GM23248 (cell line): ENCODE results near the gene CDK14.

ENCODE experiments used
- EZH2 ChIP-seq: fragments of 200-600 bp; sonication (generic); IDR thresholded peaks from 2 replicates; pipeline ENCODE4 v1.6.1; 2018; ENCODE audit warnings: antibody characterized with exemption, mild to moderate bottlenecking; ENCODE audit not compliant: insufficient read depth, poor library complexity, severe bottlenecking
- EZH2phosphoT487 ChIP-seq: fragments of 200-600 bp; sonication (generic); IDR thresholded peaks from 2 replicates; pipeline ENCODE4 v1.6.1; 2018; ENCODE audit warnings: antibody characterized with exemption, moderate library complexity, mild to moderate bottlenecking, low read depth; ENCODE audit not compliant: insufficient read depth

DNA sequence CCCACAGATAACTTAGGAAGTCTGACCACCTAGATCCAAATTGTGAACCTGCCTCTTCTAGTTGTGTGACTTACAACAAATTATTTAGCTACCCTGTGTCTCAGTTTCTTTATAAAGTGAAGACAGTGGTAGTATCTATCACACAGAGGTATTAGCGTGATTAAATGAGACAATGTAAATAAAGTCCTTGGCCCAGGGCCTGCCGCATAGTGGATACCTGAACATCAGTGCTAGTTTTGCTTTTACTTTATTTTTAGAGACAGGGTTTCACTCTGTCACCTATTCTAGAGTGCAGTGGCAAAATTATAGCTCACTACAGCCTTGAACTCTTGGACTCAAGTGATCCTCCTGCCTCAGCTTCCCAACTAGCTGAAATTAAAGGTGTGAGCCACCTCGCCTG lies 177.1 kb downstream of the CDK14 start:
- no peak for TF ChIP-seq EZH2
- TF ChIP-seq EZH2phosphoT487: no peak
